NB4 (cell line): ENCODE measurements around the gene ALDOB.

Experiments
- MYC ChIP-seq: IDR thresholded peaks from 2 replicates; pipeline ENCODE4 v1.6.1; 2011; ENCODE audit warnings: low read depth, low read length
- POLR2A ChIP-seq: IDR thresholded peaks from 2 replicates; pipeline ENCODE4 v1.6.1; 2011; ENCODE audit warnings: mild to moderate bottlenecking; ENCODE audit not compliant: insufficient read length; ENCODE audit errors: extremely low read depth
- TF ChIP-seq, protein P1 (sequence below): IDR thresholded peaks from one replicate; pipeline ENCODE4 v1.5.1; 2012; ENCODE audit warnings: low read depth, low read length

DNA sequence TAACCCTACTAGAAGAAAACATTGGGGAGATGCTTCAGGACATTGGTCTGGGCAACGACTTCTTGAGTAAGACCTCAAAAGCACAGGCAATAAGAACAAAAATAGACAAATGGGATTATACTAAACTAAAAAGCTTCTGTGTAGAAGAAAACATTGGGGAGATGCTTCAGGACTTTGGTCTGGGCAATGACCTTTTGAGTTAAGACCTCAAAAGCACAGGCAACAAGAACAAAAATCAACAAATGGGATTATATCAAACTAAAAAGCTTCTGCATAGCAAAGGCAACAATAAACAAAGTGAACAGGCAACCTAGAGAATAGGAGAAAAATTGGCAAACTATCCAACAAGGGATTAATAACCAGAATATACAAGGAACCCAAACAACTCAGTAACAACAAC, 40.9 kb downstream of the ALDOB start:
- TF ChIP-seq, protein P1, sequence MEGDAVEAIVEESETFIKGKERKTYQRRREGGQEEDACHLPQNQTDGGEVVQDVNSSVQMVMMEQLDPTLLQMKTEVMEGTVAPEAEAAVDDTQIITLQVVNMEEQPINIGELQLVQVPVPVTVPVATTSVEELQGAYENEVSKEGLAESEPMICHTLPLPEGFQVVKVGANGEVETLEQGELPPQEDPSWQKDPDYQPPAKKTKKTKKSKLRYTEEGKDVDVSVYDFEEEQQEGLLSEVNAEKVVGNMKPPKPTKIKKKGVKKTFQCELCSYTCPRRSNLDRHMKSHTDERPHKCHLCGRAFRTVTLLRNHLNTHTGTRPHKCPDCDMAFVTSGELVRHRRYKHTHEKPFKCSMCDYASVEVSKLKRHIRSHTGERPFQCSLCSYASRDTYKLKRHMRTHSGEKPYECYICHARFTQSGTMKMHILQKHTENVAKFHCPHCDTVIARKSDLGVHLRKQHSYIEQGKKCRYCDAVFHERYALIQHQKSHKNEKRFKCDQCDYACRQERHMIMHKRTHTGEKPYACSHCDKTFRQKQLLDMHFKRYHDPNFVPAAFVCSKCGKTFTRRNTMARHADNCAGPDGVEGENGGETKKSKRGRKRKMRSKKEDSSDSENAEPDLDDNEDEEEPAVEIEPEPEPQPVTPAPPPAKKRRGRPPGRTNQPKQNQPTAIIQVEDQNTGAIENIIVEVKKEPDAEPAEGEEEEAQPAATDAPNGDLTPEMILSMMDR = no peak
- no peak for TF ChIP-seq POLR2A
- no peak for TF ChIP-seq MYC
